ENCODE results near the gene LOX.

The LOX gene

GRCh38 chr5:122067390-122067789, 10.7 kb downstream of the LOX start:
- ChIA-PET CTCF (interaction anchor here (1.2 kb wide), 1 partner anchor 9 kb away, joined by 5 read pairs; no protein-coding TSS in a partner anchor), POLR2A (interaction anchor here (0.8 to 2.3 kb wide), 2 partner anchors 10 to 26 kb away, joined by 3 to 9 read pairs; partner anchors contain the start of gene LOX)

DNA sequence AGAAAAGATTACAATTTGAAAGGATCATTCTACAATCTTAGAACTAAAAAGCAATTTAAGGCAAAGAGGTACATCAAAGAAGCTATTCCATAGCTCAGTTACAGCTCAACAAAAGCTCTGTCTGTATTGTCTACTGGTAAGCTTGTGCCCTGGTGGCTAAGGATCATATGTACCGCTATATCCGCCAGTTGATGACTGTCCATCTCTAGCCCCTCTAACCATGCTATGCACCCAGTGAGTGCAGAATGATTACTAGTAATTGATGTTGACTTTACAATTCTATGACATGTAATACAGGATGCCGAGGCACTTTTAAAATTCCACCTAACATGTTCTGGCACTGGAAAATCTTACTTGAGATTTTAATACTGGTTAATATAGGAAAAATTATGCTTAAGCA, 13.1 kb downstream of the LOX start:
- DNase-seq (ENCODE audit: low read depth, low spot score) = no peak
- ChIA-PET CTCF (interaction anchor here (0.8 to 6.2 kb wide), 3 partner anchors 11 to 37 kb away, joined by 3 to 36 read pairs (median 7); no protein-coding TSS in a partner anchor), POLR2A (no interaction called here)
- no peak overlapping the region for H3K4me3 ChIP-seq (ENCODE audit: low read depth, low read length)
- no peak for TF ChIP-seq CTCF (IDR thresholded peaks at IDR 0.05; ENCODE audit: insufficient read depth, low read length, missing control alignments)

More at GRCh38 chr5:122067390-122067789, 10.7 kb downstream of the LOX start:
- H3K4me3 ChIP-seq (ENCODE audit: low read depth, low read length) = no peak overlapping the region
- no peak for TF ChIP-seq CTCF (IDR thresholded peaks at IDR 0.05; ENCODE audit: insufficient read depth, low read length, missing control alignments)
- no peak for DNase-seq (ENCODE audit: low read depth, low spot score)

DNA sequence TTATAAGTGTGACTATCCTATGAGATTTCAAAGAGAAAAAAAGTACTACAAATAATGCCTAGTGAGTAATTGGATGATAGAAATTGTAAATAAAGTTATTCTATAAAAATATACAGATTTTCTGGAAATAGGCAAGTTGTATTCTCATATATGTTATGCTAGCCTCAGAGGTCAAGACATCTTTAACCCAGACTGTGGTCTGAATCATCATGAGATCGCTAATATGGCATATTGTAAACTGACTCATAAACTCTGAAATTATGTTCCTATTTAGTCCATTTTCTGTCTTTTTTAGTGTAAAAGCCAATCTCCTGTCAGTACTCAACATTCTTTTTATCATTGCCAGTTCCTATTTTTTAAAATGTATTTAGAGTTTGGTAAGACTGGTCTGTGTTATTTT, 14.2 kb downstream of the LOX start:
- ChIA-PET CTCF (interaction anchor here (1.0 to 6.2 kb wide), 3 partner anchors 10 to 96 kb away, joined by 3 to 36 read pairs (median 6); no protein-coding TSS in a partner anchor), POLR2A (interaction anchor here (1.7 to 3.1 kb wide), 2 partner anchors 12 to 14 kb away, joined by 5 to 14 read pairs; partner anchors contain the start of gene LOX)
- H3K4me3 ChIP-seq (ENCODE audit: low read depth, low read length) = no peak overlapping the region
- no peak for DNase-seq (ENCODE audit: low read depth, low spot score)
- TF ChIP-seq CTCF (IDR thresholded peaks at IDR 0.05; ENCODE audit: insufficient read depth, low read length, missing control alignments) = no peak

- DNase-seq (ENCODE audit: low read depth, low spot score) = no peak
- CTCF ChIA-PET = interaction anchor here (0.8 to 6.2 kb wide), 6 partner anchors 9 to 95 kb away, joined by 3 to 36 read pairs (median 5); no protein-coding TSS in a partner anchor
- no peak for TF ChIP-seq CTCF (IDR thresholded peaks at IDR 0.05; ENCODE audit: insufficient read depth, low read length, missing control alignments)
Observed at GRCh38 chr5:122062205-122062604, 15.9 kb downstream of the LOX start.

DNA sequence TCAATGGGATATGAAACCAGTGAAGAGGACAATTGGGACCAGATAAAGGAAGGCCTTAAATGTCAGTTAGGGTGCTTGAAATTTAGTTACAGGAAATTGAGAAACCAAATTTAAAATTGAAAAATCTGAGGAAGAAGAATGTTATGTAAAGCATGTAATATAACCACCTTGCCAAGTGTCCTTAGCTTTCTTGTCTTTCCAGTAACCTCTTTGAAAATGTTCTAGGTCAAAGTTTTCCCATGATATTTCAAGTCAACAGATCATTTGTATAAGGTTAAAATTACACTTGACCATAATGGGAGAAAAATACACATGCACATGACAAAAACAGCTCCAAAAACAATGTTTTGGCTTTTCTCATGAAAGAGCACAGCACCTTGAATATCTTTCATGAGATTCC, 21.1 kb downstream of the LOX start:
- no peak overlapping the region for H3K4me3 ChIP-seq (ENCODE audit: low read depth, low read length)
- CTCF ChIA-PET = interaction anchor here (0.8 to 1.8 kb wide), 4 partner anchors 16 to 100 kb away, joined by 3 to 9 read pairs (median 3); no protein-coding TSS in a partner anchor
- DNase-seq (ENCODE audit: low read depth, low spot score) = no peak
- no peak for TF ChIP-seq CTCF (IDR thresholded peaks at IDR 0.05; ENCODE audit: insufficient read depth, low read length, missing control alignments)
- POLR2A ChIA-PET = no interaction called here

More at GRCh38 chr5:122062205-122062604, 15.9 kb downstream of the LOX start:
- no peak overlapping the region for H3K4me3 ChIP-seq (ENCODE audit: low read depth, low read length)
- POLR2A ChIA-PET = interaction anchor here (0.9 to 3.1 kb wide), 3 partner anchors 8 to 16 kb away, joined by 3 to 14 read pairs (median 5); partner anchors contain the start of gene LOX

DNA sequence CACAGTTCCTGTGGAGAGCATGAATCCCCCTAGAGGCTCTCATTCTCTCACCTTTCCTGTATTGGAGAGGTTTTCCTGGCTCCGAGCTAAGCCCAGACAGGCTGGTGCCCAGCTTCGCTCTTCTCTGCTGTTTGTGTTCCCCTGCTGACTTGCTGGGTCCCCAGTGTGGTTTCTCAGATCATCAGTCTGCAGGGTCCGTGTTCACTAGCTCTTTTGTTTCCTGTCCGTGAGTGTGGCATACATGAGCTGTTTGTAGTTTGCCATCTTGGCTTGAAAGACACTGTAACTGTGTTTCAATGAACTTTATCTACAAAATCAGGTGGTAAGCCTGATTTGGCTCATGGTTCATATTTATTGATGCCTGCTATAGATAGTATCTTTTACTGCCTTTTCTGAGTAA, 23.8 kb downstream of the LOX start:
- no peak for DNase-seq (ENCODE audit: low read depth, low spot score)
- CTCF ChIA-PET = interaction anchor here (0.6 to 2.4 kb wide), 2 partner anchors 9 to 12 kb away, joined by 3 to 6 read pairs; no protein-coding TSS in a partner anchor
- no peak overlapping the region for H3K4me3 ChIP-seq (ENCODE audit: low read depth, low read length)
- POLR2A ChIA-PET = interaction anchor here (1.1 kb wide), 1 partner anchor 9 kb away, joined by 3 read pairs; no protein-coding TSS in a partner anchor
- no peak for TF ChIP-seq CTCF (IDR thresholded peaks at IDR 0.05; ENCODE audit: insufficient read depth, low read length, missing control alignments)

Measured in AG04449 (cell line).